Measurements from ENCODE around the gene IL1R2.

DNA sequence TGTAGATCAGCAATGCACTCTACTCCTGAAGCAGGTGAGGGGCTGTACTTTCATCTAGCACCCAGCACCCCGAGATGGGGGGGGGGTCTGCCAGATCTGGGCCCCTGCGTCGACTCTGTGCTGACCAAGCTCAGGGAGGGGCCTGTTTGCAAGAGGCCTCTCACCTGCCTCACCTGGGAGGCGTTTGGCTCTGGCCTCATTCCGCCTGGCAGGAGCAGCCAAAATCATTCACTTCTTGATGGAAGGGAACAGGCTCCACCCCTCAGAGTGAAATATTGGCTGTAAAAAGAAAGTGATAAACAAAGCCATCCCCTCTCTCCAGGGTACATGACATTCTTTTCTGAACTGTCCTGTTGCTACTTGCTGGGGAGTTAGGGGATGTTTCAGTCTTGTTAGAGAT lies 10.7 kb upstream of the IL1R2 start:
- TF ChIP-seq EZH2 (IDR thresholded peaks at IDR 0.05; ENCODE audit: insufficient read depth, poor library complexity, severe bottlenecking) (no peak), EZH2phosphoT487 (IDR thresholded peaks at IDR 0.05; ENCODE audit: insufficient read depth, low read depth) (no peak)
